Stimulated activated CD4-positive, alpha-beta T cell treated with anti-CD3 and anti-CD28 coated beads, TNF-alpha, amount 100 ng/mL, for 48 hours (primary cell): ENCODE data around the gene CEP72.
"Not testable (repeated sequence)": the region's sequence is repeated elsewhere in the genome, so short reads cannot be mapped to it uniquely, and the experiment has no call there.

Experiments
- DNase-seq, 3 donors: peaks; one replicate each; pipeline ENCODE4 v3.0.0-alpha.2; 2020; ENCODE audit warnings: low read depth in 3 of 3

The CEP72 gene

DNA sequence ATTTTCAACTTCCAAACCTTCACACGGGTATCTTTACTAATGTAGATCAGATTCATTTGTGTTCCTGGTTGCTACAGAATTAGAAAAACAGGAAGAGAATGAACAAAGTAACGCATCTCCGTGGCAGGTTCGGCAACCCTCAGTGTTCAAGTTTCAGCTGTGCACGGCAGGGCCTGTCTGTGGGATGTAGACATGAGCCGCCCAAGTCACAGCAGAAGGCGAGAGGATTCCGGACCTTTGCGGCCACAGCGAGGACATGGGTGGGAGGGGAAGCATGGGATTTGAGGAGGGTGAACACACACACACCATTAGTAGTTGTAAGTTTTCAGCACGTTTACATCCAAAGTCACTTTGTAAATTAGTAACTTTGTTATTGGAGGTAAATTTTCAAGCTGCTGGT is 31.7 kb upstream of the CEP72 start:
- DNase-seq = no peak

DNA sequence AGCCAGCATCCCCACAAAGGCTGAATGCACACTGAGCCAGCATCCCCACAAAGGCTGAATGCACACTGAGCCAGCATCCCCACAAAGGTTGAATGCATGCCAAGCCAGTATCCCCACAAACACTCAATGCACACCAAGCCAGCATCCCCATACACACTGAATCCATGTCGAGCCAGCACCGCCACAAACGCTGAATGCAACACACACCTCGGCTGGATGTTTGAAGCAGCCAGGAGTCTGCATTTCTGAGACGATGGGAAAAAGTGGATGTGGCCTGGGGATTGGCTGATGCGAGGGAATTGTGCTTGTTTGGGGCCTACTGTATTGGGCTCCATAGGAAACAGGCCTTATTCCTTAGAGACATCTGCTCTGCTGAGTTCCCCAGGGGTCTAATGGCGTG is 30.9 kb upstream of the CEP72 start:
- no peak for DNase-seq

DNA sequence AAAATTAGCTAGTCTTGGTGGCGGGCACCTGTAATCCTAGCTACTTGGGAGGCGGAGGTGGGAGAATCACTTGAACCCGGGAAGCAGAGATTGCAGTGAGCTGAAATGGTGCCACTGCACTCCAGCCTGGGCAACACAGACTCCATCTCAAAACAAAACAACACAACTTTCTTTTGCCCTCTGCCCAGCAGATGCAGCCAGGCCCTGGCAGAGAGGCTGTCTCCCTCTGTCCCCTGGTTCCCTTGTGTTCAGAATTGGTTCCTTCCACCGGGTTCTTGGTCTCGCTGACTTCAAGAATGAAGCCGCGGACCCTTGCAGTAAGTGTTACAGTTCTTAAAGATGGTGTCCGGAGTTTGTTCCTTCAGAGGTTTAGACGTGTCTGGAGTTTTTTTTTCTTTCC is 30.2 kb upstream of the CEP72 start:
- no peak for DNase-seq

DNA sequence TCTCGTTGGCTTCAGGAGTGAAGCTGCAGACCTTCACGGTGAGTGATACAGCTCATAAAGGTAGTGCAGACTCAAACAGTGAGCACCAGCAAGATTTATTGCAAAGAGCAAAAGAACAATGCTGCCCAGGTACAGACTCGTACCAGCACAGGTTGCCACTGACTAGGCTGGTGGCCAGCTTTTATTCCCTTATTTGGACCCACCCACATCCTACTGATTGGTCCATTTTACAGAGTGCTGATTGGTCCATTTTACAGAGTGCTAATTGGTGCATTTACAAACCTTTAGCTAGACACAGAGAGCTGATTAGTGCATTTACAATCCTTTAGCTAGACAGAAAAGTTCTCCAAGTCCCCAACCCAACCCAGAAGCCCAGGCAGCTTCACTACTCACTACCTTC is 29.7 kb upstream of the CEP72 start:
- DNase-seq = not testable (repeated sequence)

DNA sequence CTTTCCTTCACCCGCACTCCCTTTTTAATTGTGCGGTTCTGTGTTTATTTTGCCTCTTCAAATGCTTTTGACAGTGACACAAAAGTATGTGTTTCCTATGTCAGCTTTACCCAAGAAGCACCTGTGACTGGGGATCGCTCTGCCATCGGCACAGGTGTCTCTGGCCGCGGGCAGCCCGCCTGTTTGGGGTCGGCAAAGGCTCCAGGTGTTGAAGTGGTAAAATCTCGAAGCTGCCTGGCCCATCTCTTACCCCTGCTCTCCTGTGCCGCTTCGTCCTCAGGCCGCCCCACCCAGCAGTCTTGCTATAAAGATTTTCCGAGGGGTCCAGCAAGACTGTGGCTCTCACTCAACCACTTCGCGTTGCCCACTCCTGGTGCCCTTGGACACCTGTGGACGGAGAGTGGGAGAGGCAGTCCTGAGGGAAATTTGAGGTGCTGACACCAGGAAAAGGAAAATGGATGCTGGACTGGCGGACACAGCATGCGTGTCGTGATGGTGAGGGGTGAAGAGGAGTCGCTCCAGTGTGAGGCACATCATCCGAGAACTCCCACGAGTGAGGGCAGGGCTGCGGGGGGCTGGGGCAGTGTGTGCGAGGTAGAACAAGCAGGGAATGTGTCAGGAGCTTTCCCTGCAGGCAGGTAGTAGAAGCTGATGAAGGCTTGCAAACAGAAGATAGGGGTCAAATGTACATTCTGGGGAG is 29.1 kb upstream of the CEP72 start:
- DNase-seq = no peak

DNA sequence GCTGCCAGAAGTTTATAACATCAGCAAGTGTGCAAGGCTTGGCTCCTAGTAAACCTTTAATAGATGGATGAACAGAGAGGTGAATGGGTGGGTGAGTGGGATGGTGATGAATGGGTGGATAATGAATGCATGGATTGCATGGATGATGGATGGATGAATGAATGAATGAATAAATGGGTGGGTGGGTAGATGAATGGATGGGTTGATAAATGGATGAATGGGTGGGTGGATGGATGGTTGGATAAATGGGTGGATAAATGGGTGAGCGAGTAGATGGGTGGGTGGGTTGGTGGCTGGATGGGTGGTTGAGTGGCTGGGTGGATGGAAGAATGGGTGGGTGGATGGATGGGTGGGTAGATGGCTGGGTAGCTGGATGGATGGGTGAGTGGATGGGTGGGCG is 28.5 kb upstream of the CEP72 start:
- DNase-seq = no peak

DNA sequence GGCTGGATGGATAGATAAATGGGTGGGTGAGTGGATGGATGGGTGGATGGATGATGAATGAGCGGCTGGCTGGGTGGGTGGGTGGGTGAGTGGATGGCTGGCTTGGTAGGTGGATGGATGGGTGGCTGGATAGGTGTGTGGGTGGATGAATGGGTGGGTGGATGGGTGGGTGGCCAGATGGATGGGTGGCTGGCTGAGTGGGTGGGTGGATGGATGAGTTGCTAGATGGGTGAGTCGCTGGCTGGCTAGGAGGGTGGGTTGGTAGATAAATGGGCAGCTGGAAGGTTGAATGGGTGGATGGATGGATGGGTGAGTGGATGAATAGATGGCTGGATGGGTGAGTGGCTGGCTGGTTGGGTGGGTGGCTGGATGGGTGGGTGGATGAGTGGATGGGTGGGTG is 27.9 kb upstream of the CEP72 start:
- no peak for DNase-seq

DNA sequence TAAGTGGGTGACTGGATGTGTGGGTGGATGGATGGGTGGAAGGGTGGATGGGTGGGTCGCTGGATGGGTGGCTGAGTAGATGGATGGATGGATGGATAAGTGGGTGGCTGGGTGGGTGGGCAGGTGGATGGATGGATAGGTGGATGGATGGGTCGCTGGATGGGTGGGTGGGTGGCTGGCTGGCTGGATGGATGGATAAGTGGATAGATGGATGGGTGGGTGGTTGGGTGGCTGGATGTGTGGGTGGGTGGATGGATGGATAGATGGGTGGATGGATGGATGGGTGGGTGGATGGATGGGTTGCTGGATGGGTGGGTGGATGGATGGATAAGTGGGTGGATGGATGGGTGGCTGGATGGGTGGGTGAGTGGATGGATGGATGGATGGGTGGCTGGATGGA is 27.3 kb upstream of the CEP72 start:
- DNase-seq = no peak

DNA sequence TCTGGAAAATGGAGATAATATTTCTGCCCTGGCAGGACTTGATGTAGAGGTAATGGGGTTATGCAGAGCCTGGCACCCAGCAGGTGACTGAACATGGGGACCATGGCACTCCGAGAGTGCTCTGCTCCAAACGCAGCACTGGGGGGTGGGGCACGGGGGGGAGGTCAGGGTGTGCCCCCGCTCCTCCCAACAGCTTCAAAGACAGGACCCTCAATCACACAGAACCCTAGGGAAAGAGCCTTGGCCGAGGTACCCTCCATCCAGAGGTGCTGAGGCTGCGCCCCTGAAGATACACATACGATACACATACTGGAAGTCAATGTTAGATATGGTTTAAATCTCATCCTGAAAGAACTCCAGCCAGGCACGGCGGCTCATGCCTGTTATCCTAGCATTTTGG is 26.6 kb upstream of the CEP72 start:
- no peak for DNase-seq

DNA sequence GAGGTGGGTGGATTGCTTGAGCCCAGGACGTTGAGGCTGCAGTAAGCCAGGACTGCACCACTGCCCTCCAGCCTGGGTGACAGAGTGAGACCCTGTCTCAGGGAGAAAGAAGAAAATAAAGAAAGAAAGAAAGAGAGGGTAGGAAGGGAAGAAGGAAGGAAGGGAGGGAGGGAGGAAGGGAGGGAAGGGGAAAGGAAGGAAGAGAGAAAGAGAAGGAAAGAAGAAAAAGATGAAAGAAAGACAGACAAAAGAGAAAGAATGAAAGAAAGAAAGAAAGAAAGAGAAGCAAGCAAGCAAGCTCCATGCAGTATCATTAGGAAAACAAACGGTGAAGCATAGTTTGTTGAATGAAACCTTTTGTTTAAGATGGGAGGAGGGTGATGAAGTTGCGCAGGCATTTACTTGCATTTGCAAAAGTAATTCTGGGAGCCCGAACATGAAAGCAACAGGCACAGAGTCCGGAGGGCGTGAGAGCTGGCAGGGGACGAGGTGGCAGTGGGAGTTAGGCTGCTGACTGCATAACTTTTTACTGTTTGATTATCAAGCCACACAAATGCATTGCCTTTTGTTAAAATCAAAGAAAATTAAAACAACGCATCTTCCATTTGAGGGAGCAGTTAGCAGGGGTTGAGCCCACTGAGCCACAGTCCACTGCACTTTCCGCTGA is 26.0 kb upstream of the CEP72 start:
- no peak for DNase-seq

DNA sequence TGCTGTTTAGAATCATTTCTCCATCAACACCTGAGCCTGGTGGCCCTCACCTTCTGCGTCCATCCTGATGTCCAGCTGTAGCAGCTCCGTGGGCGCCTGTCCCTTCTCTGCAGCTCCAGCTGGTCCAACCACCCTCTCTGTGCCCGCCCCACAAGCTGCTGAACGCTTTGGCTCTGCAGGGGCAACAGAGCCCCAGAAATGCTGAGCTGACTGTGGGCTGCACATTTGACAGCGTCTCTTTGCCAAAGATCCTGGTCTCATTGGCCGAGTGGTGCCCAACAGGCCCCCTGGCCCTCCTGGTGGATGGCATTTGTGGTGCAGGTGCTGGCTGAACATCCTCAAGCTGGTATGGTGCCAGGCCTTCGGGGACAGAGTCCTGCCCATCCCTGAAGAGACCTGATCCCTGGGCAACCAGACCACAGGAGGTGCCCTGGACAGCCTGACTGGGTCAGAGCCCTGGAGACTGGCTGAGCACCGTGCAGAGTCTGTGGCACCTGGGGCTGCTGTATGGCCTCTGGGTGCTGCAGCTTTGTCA is 25.3 kb upstream of the CEP72 start:
- DNase-seq = no peak

DNA sequence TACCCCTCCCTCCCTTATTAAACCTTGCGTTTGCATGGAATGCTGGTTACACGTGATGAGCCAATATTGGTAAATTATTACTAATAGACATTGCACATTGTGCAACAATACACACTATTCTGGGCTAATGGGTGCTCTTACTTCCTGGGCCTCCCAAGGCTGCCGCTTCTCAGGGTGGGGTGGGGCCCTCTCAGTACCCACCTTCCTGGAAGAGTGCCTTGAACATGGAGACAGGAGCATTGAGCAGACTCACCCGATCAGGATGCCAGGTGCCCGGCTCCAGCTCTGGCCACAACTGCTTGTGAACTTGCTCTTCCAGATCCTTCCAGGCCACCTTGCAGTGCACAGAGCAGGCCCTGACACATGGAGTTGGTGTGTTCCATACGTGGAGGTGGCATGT is 24.7 kb upstream of the CEP72 start:
- no peak for DNase-seq

DNA sequence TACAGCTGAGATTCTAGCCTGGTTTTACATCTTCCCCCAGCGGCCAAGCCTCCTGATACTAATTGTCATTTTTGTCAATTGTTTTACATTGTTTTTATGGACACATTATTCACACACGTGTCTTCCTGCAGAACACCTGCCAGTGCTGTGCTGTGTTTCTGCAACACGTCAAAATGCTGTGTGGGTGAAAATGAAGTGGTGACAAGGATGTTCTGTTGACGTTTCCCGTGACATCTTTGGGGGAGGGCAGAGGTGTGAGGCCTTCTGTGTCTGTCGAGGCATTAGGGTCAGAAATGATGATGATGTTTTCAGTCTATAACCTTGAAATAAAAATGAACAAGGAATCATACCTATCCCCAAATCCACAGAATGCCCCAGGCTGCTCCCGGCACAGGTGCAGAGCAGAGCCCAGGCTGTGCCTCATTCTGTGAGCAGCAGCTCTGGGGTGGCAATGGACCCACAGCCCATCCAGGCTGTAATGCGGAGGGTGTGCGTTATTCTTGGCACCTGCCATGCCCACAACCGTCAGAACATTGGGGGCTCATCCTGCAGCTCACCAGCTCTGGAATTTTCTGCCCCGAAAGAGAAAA is 23.6 kb upstream of the CEP72 start:
- DNase-seq = no peak

DNA sequence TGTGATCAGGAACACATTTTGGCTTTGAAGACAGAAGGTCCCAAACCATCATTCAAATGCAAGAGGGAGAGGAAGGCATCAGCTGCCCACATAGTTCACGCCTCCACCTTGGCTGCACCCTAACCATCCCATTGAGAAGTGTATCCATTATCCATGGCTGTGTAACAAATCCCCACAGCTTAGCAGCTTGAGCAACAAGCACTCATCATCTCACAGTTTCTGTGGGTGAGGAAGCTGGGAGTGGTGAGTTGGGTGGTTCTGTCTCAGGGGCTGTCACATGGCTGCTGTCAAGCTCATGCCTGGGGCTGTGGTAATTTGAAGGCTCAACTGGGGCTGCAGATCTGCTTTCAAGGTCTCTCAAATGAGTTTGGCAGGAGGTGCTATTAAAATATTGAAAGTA is 23.0 kb upstream of the CEP72 start:
- no peak for DNase-seq

DNA sequence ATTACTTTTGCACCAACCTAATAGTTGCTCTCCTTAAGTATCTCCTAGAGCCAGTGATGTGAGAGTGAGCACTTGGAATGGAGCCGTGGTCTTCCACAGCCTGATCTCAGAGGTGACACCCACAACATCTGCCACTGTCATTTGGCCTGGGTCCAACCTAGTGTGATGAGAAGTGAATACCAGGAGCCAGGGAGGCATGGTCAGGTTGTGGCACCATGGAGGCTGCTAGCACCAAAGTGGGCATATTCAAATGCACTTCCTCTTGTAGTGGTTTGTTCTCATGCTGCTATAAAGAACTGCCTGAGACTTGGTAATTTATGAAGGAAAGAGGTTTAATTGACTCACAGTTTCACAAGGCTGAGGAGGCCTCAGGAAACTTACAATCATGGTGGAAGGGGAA is 22.6 kb upstream of the CEP72 start:
- DNase-seq = no peak

DNA sequence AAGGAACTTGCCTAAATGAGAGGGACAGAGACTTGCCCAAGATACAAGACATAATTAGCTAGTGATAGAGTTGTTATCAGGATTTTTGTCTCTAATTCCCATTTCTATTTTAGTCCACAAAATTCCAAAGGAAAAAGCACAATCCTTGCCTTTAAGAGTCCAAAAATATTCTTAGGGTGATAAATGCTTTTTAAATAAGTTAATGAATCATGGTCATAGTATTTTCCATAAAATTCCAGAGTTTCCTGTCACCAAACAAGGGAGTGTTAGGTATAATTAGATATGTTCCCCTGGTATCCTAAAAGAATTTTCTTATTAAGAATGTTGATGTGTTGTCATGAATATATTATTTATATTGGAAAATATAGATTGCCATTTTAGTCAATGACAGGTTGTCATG is 21.8 kb upstream of the CEP72 start:
- DNase-seq = no peak

DNA sequence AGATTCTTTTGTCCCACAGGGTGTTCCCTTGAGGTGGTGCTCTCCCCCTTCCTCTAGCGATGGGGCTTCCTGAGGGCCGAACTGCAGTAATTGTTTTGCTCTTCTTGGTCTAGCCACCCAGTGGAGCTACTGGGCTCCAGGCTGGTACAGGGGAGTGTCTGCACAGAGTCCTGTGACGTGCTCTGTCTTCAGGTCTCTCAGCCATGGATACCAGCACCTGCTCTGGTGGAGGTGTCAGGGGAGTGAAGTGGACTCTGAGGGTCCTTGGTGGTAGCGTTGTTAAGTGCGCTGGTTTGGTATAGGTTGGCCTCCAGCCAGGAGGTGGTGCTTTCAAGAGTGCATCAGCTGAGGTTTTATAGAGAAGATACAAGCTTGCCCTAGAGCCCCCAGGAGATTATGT is 20.4 kb upstream of the CEP72 start:
- DNase-seq = no peak

DNA sequence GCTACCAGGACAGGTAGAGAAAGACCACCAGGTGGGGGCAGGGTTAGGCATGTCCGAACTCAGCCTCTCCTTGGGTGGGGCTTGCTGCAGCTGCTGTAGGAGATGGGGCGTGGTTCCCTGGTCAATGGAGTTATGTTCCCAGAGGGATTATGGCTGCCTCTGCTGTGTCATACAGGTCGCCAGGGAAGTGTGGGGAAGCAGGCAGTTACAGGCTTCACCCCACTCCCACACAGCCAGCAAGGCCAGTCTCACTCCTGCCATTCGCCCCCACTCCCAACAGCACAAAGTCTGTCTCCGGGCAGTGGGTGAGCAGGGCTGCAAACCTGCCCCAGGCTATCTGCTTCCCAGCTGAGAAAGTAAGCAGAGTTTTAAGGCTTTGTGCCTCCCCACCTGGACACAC is 20.0 kb upstream of the CEP72 start:
- no peak for DNase-seq

DNA sequence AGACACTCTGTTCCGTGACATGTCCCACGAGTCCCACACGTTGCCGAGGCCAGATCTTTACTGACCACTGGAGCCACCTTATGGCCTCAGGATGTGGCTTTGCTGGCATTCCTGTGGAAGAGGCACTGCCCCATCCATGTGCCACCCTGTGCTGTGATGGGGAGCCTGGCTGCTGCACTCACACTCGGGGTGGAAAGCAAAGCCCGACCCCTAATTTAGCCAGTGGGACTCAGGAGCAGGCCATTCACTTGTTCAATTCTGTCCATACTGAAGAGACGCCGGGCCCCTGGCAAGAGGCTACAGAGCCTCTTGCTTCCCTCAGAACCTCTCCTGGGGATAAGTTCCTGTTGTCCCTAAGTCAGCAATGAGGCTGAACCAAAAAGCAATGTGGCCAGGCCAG is 18.6 kb upstream of the CEP72 start:
- no peak for DNase-seq

DNA sequence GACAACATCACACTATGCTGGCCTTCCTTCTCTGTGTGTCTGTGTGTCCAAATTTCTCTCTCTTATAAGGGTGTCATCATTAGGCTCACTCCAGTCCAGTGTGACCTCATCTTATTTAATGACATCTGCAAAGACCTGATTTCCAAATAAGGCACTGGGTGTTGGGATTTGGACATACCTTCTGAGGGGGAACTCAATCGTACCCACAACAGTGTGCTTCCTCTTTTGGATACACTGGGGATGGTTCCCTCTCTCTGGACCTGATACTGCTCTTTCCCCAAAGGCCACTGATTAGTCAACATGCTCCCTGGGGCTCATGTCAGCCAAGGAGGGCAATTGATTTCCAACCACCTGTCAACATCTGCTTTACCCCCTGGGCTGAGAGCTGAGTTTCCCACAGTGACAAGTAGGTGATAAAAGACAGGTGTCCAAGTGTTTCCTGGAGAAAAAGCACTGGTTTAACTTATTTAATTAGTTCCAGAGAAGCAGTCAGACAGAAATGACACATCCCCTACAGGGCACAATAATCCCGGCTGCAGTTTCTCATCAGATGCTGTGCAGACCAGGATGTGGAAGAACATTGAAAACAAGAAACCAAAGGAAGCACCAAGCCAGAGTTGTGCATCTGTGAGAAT is 17.8 kb upstream of the CEP72 start:
- DNase-seq = no peak

DNA sequence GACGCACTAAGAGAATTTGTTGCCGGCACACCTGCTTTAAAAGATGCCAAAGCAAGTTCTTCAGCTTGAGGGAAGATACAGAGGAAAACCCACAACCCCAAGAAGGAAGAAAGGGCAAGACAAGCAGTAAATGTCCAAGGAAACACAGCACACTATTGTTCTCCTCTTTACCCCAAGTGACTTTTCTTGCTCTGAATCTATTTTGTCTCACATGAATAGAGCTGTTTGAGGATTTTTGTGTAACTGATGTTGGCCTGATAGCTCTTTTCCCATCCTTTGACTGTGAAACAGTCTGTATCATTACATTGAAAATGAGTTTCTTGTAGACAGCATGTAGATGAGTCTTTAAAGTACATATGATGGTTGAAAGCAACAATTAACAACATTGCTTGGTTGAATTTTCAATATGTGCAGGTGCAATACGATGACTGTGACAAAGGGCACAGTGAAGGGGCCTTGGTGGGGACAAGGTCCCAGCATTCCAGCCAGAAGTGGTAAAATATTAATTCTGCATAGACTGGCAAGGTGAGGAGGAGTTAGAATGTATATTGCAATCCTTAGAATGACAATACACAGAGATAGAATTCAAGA is 16.8 kb upstream of the CEP72 start:
- DNase-seq = no peak

DNA sequence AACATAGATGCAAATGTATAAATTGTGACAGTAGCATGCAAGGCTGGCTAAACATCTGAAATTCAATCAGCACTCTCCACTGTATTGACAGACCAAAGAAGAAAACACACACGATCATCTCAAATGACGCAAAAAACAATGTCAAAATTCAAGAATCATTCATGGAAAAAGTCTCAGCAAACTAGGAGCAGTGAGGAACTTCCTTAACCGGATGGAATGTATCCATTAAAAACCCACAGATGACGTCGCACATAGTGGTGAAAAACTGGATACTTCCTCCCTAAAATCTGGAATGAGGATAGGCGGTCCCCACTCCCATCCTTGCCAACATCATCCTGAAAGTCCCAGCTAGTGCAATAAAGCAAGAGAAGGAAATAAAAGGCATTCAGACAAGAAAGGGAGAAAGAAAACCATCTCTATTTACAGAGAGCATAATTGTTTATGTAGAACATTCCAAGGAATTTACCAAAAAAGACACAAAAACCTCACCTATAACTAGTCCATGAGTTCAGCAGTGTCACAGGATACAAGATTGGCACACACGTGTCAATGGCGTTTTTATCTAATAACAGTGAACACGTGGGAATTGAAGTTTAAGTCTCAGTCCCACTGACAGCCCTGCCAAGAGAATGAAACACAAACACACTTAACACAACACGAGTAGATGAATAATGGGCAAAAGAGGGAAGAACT is 14.1 kb upstream of the CEP72 start:
- no peak for DNase-seq
